Keratinocyte (primary cell): ENCODE measurements around the gene HVCN1. TPM values are rescaled to one million over a fixed set of nuclear protein-coding genes. Genes with fewer than 3 reads are reported as not detected.

ENCODE experiments used
- DNase-seq: peaks from one replicate; pipeline ENCODE4 v3.0.0-alpha.2; 2011; ENCODE audit warnings: low read depth, missing footprints, low spot score
- FAIRE-seq: peaks from 2 replicates; lab custom pipeline; 2011; peaks lifted over from hg19 to GRCh38; lab: Jason Lieb, UNC
- H2AFZ ChIP-seq: 2 replicates; pipeline ENCODE4 v1.6.0; 2012; ENCODE audit warnings: low read length, control low read depth, inconsistent platforms; ENCODE audit not compliant: control insufficient read depth
- H3K27ac ChIP-seq: 2 replicates; pipeline ENCODE4 v1.5.1; 2011; ENCODE audit warnings: low read length; ENCODE audit not compliant: control insufficient read depth, insufficient read depth
- H3K27me3 ChIP-seq: 3 replicates; pipeline ENCODE4 v1.6.0; 2011; ENCODE audit warnings: low read length; ENCODE audit not compliant: control insufficient read depth, insufficient read depth; ENCODE audit errors: extremely low read depth
- H3K36me3 ChIP-seq, 2 experiments: 2 replicates in 1 of 2; 3 replicates in 1 of 2; pipeline ENCODE4 v1.5.1; 2011; ENCODE audit warnings: low read length in 2 of 2, mild to moderate bottlenecking in 1 of 2; ENCODE audit not compliant: control insufficient read depth in 2 of 2, insufficient read depth in 2 of 2; ENCODE audit errors: extremely low read depth in 1 of 2
- H3K4me1 ChIP-seq: 3 replicates; pipeline ENCODE4 v1.5.1; 2011; ENCODE audit warnings: low read length; ENCODE audit not compliant: control insufficient read depth, insufficient read depth; ENCODE audit errors: extremely low read depth
- H3K4me2 ChIP-seq: 3 replicates; pipeline ENCODE4 v1.6.0; 2011; ENCODE audit warnings: low read depth, low read length; ENCODE audit not compliant: control insufficient read depth, insufficient read depth; ENCODE audit errors: extremely low read depth
- H3K4me3 ChIP-seq, 3 experiments: fragments of 200-600 bp in 1 of 3; sonication (generic) in 1 of 3; 2 replicates in 2 of 3; 3 replicates in 1 of 3; pipeline ENCODE4 v1.5.1; 2011 to 2016; ENCODE audit warnings: low read length in 3 of 3, mild to moderate bottlenecking in 3 of 3, control low read depth in 2 of 3, inconsistent platforms in 1 of 3, low read depth in 1 of 3, mixed read lengths in 1 of 3, mixed run types in 1 of 3, moderate library complexity in 1 of 3; ENCODE audit not compliant: control insufficient read depth in 2 of 3, insufficient read depth in 2 of 3; ENCODE audit errors: extremely low read depth in 1 of 3
- H3K79me2 ChIP-seq: 2 replicates; pipeline ENCODE4 v1.6.0; 2012; ENCODE audit warnings: low read length; ENCODE audit not compliant: control insufficient read depth, insufficient read depth
- H3K9ac ChIP-seq: 3 replicates; pipeline ENCODE4 v1.6.0; 2011; ENCODE audit warnings: low read length; ENCODE audit not compliant: control insufficient read depth, insufficient read depth; ENCODE audit errors: extremely low read depth
- H3K9me1 ChIP-seq: 3 replicates; pipeline ENCODE4 v1.6.0; 2011; ENCODE audit warnings: low read length; ENCODE audit not compliant: control insufficient read depth, insufficient read depth; ENCODE audit errors: extremely low read depth
- H3K9me3 ChIP-seq: 2 replicates; pipeline ENCODE4 v1.5.1; 2012; ENCODE audit warnings: low read depth, low read length; ENCODE audit not compliant: control insufficient read depth
- H4K20me1 ChIP-seq: 3 replicates; pipeline ENCODE4 v1.6.0; 2011; ENCODE audit warnings: low read length; ENCODE audit not compliant: control insufficient read depth, insufficient read depth; ENCODE audit errors: extremely low read depth
- CTCF ChIP-seq, 3 experiments: IDR thresholded peaks in 1 of 3; conservative IDR thresholded peaks in 1 of 3; optimal IDR thresholded peaks in 1 of 3; 2 replicates in 2 of 3; 3 replicates in 1 of 3; pipeline versions ENCODE3 to v1.5.1; 2011; ENCODE audit warnings: low read length in 3 of 3, mild to moderate bottlenecking in 3 of 3, moderate library complexity in 2 of 3, control low read depth in 1 of 3, inconsistent platforms in 1 of 3; ENCODE audit not compliant: insufficient read depth in 2 of 3; ENCODE audit errors: extremely low read depth in 1 of 3
- EZH2 ChIP-seq: IDR thresholded peaks from one replicate; pipeline ENCODE4 v1.6.1; 2012; ENCODE audit warnings: inconsistent platforms, mild to moderate bottlenecking, low read length, moderate library complexity
- dilution Hi-C: fragments of 300-500 bp; cut with MboI; formaldehyde crosslinking; loops from one replicate; pipeline ENCODE4 v1.7.0; 2020; ENCODE audit warnings: low sequenced_read_pairs; ENCODE audit not compliant: extremely low pct_ligation_motif_present
- polyA plus RNA-seq, 5 experiments: library from polyadenylated mRNA; depleted of rRNA in 3 of 5; stranded (reverse) in 3 of 5; stranded (forward) in 1 of 5; unstranded in 1 of 5; fragments of >200 nt; gene quantifications; 1 replicate in 1 of 5; 2 replicates in 3 of 5; 3 replicates in 1 of 5; pipeline versions ENCODE4 v1.2.1 to v1.2.3, GENCODE V29; 2011 to 2012; ENCODE audit warnings: missing spikeins in 2 of 5, low read depth in 1 of 5, low replicate concordance in 1 of 5

Gene HVCN1
- polyA plus RNA-seq, 1 donor (not counting 4 experiments of a cell fraction or from before 2014, with no cell fraction given): 1.1 TPM

GRCh38 chr12:110615171-110615570, 73.7 kb downstream of the HVCN1 start:
- no peaks in the 10 kb centered on the region for H3K9me1 ChIP-seq
- H3K9ac ChIP-seq: no peak overlapping the region
- H2AFZ ChIP-seq: no peak overlapping the region
- H3K4me2 ChIP-seq: no peak overlapping the region
- H3K9me3 ChIP-seq: no peaks in the 10 kb centered on the region
- peaks cover 0 to 1% of the 10 kb centered on the region in 2 experiments for H3K36me3 ChIP-seq
- dilution Hi-C loops: no loop called here
- H3K27ac ChIP-seq: no peak overlapping the region
- H3K4me3 ChIP-seq: no peak overlapping the region
- H3K4me1 ChIP-seq: peaks cover 6% of the 10 kb centered on the region
- no peak for TF ChIP-seq CTCF (optimal IDR thresholded peaks at IDR 0.05 in 1 of 3, IDR thresholded peaks at IDR 0.05 in 1 of 3, conservative IDR thresholded peaks at IDR 0.05 in 1 of 3; ENCODE audit: extremely low read depth in 1 of 3, insufficient read depth in 2 of 3, low read length in 3 of 3)
- no peak for TF ChIP-seq EZH2
- H3K79me2 ChIP-seq: no peaks in the 10 kb centered on the region
- H3K27me3 ChIP-seq: no peaks in the 10 kb centered on the region
- no peaks in the 10 kb centered on the region for H4K20me1 ChIP-seq
- DNase-seq: no peak
- FAIRE-seq: no peak

- H3K36me3 ChIP-seq: peaks cover 0 to 1% of the 10 kb centered on the region in 2 experiments
- peaks cover 6% of the 10 kb centered on the region for H3K4me1 ChIP-seq
- no peaks in the 10 kb centered on the region for H3K79me2 ChIP-seq
- peak within 1 kb of the TSS; percentile 94 for H2AFZ ChIP-seq
- H3K4me2 ChIP-seq: peak within 1 kb of the TSS; percentile 97
- TF ChIP-seq CTCF (optimal IDR thresholded peaks at IDR 0.05 in 1 of 3, IDR thresholded peaks at IDR 0.05 in 1 of 3, conservative IDR thresholded peaks at IDR 0.05 in 1 of 3; ENCODE audit: extremely low read depth in 1 of 3, insufficient read depth in 2 of 3, low read length in 3 of 3): no peak
- TF ChIP-seq EZH2: no peak
- DNase-seq (peak; percentile 68), FAIRE-seq (no peak)
- H3K4me3 ChIP-seq: peak within 1 kb of the TSS; percentile 63 to 81 (median 64)
- peak within 1 kb of the TSS; percentile 73 for H3K27ac ChIP-seq
- H3K9ac ChIP-seq: peak within 1 kb of the TSS; percentile 78
- no peaks in the 10 kb centered on the region for H3K27me3 ChIP-seq
- dilution Hi-C loops: no loop called here
- H4K20me1 ChIP-seq: no peaks in the 10 kb centered on the region
- no peaks in the 10 kb centered on the region for H3K9me3 ChIP-seq
- no peaks in the 10 kb centered on the region for H3K9me1 ChIP-seq
Measured at GRCh38 chr12:110613771-110614684, 74.9 kb downstream of the HVCN1 start, which contains the start of gene TCTN1. TSS of gene TCTN1 (plus strand) at chr12:110614129. CDS start at chr12:110614183, 54 bp downstream.
